Retinal pigment epithelial cell (primary cell): Measurements from ENCODE around the gene DICER1.

Experiments used
- DNase-seq: peaks from one replicate; pipeline ENCODE4 v3.0.0-alpha.2; 2010; ENCODE audit warnings: low read depth
- H3K4me3 ChIP-seq: 2 replicates; pipeline ENCODE4 v1.5.1; 2011; ENCODE audit warnings: mild to moderate bottlenecking, low read length, control low read depth, moderate library complexity
- CTCF ChIP-seq: conservative IDR thresholded peaks from 2 replicates; pipeline ENCODE4 v1.5.1; 2011; ENCODE audit warnings: low read depth, low read length, control low read depth, inconsistent platforms

DICER1 gene

DNA sequence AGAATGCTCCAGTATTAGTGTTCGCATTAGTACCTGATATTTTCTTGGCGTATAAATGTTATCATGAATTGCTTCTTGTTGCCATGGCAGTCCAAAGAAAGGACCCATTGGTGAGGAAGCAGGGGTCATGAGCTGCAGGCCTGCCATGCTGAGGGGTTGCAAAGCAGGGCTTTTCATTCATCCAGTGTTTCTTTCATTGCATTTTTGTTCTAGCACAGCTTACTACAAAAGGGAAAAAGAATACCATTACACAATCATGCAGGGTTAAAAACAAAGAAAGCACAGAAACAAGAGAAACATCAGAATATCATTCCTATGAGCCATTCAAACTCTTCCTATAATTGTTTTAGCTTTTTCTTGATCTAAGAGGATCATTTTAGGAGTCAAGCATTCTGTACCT is 24.0 kb downstream of the DICER1 start:
- no peak for DNase-seq
- H3K4me3 ChIP-seq = no peak overlapping the region
- TF ChIP-seq CTCF = no peak

- no peak overlapping the region for H3K4me3 ChIP-seq
- TF ChIP-seq CTCF = no peak
- DNase-seq = no peak
These were observed 24.6 kb downstream of the DICER1 start for GRCh38 chr14:95132760-95133159.

DNA sequence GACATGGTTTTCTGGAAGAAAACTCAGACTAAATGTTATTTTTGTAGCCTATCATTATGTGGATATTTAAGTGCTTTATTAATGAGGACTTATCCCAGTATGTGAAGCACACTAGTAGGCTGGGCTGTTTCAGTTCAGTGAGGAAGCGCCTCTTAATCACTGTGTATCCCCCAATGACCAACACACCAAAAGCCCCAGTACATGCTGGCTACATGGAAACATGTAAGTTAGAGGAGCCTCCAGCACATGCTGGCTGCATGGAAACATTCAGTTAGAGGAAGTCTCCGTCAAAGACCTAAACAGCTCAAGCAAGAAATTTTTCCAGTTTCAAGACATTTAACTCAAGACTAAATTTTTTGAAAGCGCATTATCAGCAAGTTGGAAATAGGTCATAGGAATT is 26.8 kb downstream of the DICER1 start:
- no peak overlapping the region for H3K4me3 ChIP-seq
- no peak for DNase-seq
- no peak for TF ChIP-seq CTCF

- no peak for TF ChIP-seq CTCF
- DNase-seq = no peak
- H3K4me3 ChIP-seq = no peak overlapping the region
These were observed 29.2 kb downstream of the DICER1 start for GRCh38 chr14:95128140-95128539.

DNA sequence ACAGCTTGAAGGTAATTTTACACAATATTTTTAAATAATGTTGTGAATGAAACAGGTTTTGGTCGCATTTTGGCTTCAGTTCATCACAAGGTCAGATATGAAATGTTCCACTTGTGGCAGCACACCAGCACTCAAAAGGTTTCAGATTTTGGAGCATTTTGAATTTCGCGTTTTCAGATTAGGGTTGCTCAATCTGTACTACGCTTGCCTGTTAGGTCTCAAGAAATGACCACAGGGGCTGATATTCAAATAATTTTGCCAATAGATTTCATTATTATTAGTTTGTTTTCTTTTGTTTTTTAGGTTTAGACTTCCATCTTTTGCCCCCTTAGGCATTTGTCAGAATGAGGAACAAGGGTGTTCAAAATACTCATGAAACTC is 29.8 kb downstream of the DICER1 start:
- no peak overlapping the region for H3K4me3 ChIP-seq
- no peak for TF ChIP-seq CTCF
- DNase-seq = no peak

- DNase-seq = no peak
- TF ChIP-seq CTCF = no peak
- no peak overlapping the region for H3K4me3 ChIP-seq
These were observed 30.3 kb downstream of the DICER1 start for GRCh38 chr14:95126906-95127530.

DNA sequence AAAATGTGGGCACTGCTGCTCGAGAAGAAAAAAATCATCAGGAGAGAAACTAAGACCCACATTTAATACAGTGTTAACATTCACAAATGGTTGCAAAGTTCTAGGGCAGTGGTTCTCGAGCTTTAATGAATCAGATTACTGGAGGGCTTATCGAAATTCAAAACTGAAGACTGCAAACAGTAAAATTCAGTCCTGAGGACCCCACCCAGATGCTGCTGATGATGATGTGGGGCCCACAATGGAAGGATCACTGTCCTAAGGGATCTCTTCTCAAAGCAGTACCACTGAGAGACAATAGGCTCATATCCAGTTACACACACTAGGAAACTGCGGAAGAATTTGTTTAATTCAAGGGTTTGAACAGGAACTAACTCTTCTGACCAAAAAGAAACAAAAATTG is 31.4 kb downstream of the DICER1 start:
- H3K4me3 ChIP-seq = no peak overlapping the region
- no peak for DNase-seq
- TF ChIP-seq CTCF = no peak
